HEK293 (cell line): ENCODE results near the gene MEOX2.

Experiments used
- CTCF ChIA-PET: fragments of 350-600 bp; formaldehyde crosslinking; extraction: SDS; loops from one replicate; lab custom pipeline; 2021; ENCODE audit warnings: antibody characterized with exemption; lab: Yijun Ruan, JAX
- POLR2A ChIA-PET: fragments of 300-600 bp; formaldehyde crosslinking; extraction: SDS; loops from one replicate; lab custom pipeline; 2020; ENCODE audit warnings: antibody characterized with exemption, inconsistent platforms; lab: Yijun Ruan, JAX
- H3K27ac ChIP-seq: fragments of 200-500 bp; sonication (Bioruptor generic); 2 replicates; pipeline ENCODE4 v1.5.1; 2014; ENCODE audit warnings: low read depth, low read length, control low read depth, inconsistent platforms; ENCODE audit errors: extremely low read depth
- H3K36me3 ChIP-seq, 2 experiments: fragments of 200-500 bp in 1 of 2; sonication (Bioruptor generic) in 1 of 2; 1 replicate in 1 of 2; 2 replicates in 1 of 2; pipeline ENCODE4 v1.5.1; 2014 to 2017; ENCODE audit warnings: inconsistent platforms in 2 of 2, low read length in 2 of 2; ENCODE audit not compliant: control insufficient read depth in 2 of 2, insufficient read depth in 1 of 2
- H3K4me1 ChIP-seq: fragments of 200-500 bp; sonication (Bioruptor generic); 2 replicates; pipeline ENCODE4 v1.5.1; 2014; ENCODE audit warnings: mild to moderate bottlenecking, low read length, inconsistent platforms; ENCODE audit not compliant: control insufficient read depth, insufficient read depth
- H3K4me3 ChIP-seq: 2 replicates; pipeline ENCODE4 v1.5.1; 2011; ENCODE audit warnings: low read depth, mild to moderate bottlenecking, control low read depth, low read length, moderate library complexity
- H3K9me3 ChIP-seq: fragments of 200-500 bp; sonication (Bioruptor generic); 2 replicates; pipeline ENCODE4 v1.5.1; 2014; ENCODE audit warnings: low read depth, low read length, inconsistent platforms; ENCODE audit not compliant: control insufficient read depth, insufficient read depth
- BCL11A ChIP-seq: fragments of 450-650 bp; formaldehyde crosslinking; IDR thresholded peaks from 2 replicates; pipeline ENCODE4 v1.5.1; 2016; ENCODE audit warnings: low read depth, missing biosample characterization, missing genetic modification characterization
- KLF1 ChIP-seq: fragments of 450-650 bp; formaldehyde crosslinking; IDR thresholded peaks from 2 replicates; pipeline ENCODE4 v1.5.1; 2016; ENCODE audit warnings: missing biosample characterization, missing genetic modification characterization
- PRDM10 ChIP-seq: fragments of 450-650 bp; formaldehyde crosslinking; IDR thresholded peaks from 2 replicates; pipeline ENCODE4 v1.5.1; 2016; ENCODE audit warnings: missing biosample characterization, missing genetic modification characterization
- TSHZ1 ChIP-seq: fragments of 450-650 bp; formaldehyde crosslinking; IDR thresholded peaks from 2 replicates; pipeline ENCODE4 v1.5.1; 2016; ENCODE audit warnings: missing biosample characterization, missing genetic modification characterization, borderline replicate concordance
- ZNF302 ChIP-seq: fragments of 450-650 bp; formaldehyde crosslinking; IDR thresholded peaks from 2 replicates; pipeline ENCODE4 v1.5.1; 2016; ENCODE audit warnings: missing biosample characterization, missing genetic modification characterization, low read depth
- ZNF416 ChIP-seq: fragments of 450-650 bp; formaldehyde crosslinking; IDR thresholded peaks from 2 replicates; pipeline ENCODE4 v1.5.1; 2016; ENCODE audit warnings: missing biosample characterization, missing genetic modification characterization
- ZNF585B ChIP-seq: fragments of 450-650 bp; formaldehyde crosslinking; IDR thresholded peaks from 2 replicates; pipeline ENCODE4 v1.5.1; 2016; ENCODE audit warnings: missing biosample characterization, missing genetic modification characterization
- ZNF677 ChIP-seq: fragments of 450-650 bp; IDR thresholded peaks from 2 replicates; pipeline ENCODE4 v1.5.0; 2018; ENCODE audit warnings: missing biosample characterization, mild to moderate bottlenecking, missing genetic modification characterization, moderate library complexity
- TF ChIP-seq, protein P1 (sequence below): fragments of 450-650 bp; formaldehyde crosslinking; IDR thresholded peaks from 2 replicates; pipeline ENCODE4 v1.5.1; 2017; ENCODE audit warnings: missing biosample characterization, mild to moderate bottlenecking, missing genetic modification characterization, moderate library complexity

MEOX2 gene

DNA sequence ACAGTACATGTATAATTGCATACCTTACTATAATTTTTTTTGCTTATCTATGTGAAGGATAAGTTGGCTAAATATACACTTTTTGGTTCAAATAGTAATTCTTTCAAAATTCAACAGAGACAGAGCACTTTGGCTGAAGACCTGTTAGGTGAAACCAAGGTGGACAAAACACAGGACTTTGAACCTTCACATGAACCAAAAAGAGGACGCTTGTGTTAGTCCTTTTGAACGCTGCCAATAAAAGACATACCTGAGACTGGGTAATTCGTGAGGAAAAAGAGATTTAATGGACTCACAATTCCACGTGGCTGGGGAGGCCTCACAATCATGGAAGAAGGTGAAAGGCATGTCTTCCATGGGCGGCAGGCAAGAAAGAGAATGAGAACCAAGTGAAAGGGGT is 120.0 kb downstream of the MEOX2 start:
- H3K4me3 ChIP-seq, result no peak overlapping the region
- no peaks in the 10 kb centered on the region for H3K9me3 ChIP-seq
- no peaks in the 10 kb centered on the region for H3K36me3 ChIP-seq
- no peak for TF ChIP-seq ZNF416 (tag by site-specific recombination)
- H3K27ac ChIP-seq, result no peak overlapping the region
- POLR2A ChIA-PET, result no interaction called here
- peaks cover 5% of the 10 kb centered on the region; the same call in 1 of the 2 replicates for H3K4me1 ChIP-seq
- CTCF ChIA-PET, result interaction anchor here (0.6 kb wide), 1 partner anchor 532 kb away, joined by 4 read pairs; no protein-coding TSS in a partner anchor

DNA sequence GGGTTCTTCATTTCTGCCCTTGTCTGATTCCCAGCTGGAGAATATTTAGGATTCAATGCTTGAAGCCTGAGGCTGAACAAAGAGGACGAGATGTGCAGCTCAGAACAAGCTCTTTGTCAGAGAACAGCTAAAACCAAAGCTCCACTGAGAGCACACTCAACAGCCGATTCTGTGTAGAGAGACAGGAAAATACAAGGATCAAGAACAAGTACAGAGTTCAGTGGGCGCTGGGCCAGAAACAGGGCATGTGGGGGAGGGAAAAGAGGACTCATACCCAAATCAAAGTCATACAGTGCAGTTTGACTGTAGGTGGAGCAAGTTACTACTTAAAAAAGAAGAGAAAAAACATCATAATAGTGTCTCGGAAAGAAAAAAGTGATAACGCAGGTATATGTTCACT is 124.6 kb downstream of the MEOX2 start, which contains the start of gene AGMO:
TSS of gene AGMO (minus strand) at position 181 of the 400 bp plus-strand sequence.
- Histone ChIP-seq H3K27ac (no peak within 1 kb of the TSS), H3K4me3 (no peak within 1 kb of the TSS), H3K4me1 (no peaks in the 10 kb centered on the region), H3K36me3 (no peaks in the 10 kb centered on the region), H3K9me3 (no peaks in the 10 kb centered on the region)
- TF ChIP-seq BCL11A (tag by site-specific recombination), result no peak
- TF ChIP-seq TSHZ1, result no peak
- TF ChIP-seq, protein P1, sequence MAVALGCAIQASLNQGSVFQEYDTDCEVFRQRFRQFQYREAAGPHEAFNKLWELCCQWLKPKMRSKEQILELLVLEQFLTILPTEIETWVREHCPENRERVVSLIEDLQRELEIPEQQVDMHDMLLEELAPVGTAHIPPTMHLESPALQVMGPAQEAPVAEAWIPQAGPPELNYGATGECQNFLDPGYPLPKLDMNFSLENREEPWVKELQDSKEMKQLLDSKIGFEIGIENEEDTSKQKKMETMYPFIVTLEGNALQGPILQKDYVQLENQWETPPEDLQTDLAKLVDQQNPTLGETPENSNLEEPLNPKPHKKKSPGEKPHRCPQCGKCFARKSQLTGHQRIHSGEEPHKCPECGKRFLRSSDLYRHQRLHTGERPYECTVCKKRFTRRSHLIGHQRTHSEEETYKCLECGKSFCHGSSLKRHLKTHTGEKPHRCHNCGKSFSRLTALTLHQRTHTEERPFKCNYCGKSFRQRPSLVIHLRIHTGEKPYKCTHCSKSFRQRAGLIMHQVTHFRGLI (tag by site-specific recombination), result no peak
- no peak for TF ChIP-seq PRDM10 (tag by site-specific recombination)
- no peak for TF ChIP-seq ZNF302 (tag by site-specific recombination)
- no peak for TF ChIP-seq KLF1
- no peak for TF ChIP-seq ZNF677
- TF ChIP-seq ZNF585B (tag by site-specific recombination), result no peak
- POLR2A ChIA-PET, result no interaction called here
- CTCF ChIA-PET, result interaction anchor here (0.8 kb wide), 1 partner anchor 150 kb away, joined by 3 read pairs; no protein-coding TSS in a partner anchor
